ENCODE results near the gene GBX1. TPM values are rescaled to one million over a fixed set of nuclear protein-coding genes. Genes with fewer than 3 reads are reported as not detected.

Gene GBX1
- total RNA-seq, 1 donor from 2014 or later = 2.1 TPM

DNA sequence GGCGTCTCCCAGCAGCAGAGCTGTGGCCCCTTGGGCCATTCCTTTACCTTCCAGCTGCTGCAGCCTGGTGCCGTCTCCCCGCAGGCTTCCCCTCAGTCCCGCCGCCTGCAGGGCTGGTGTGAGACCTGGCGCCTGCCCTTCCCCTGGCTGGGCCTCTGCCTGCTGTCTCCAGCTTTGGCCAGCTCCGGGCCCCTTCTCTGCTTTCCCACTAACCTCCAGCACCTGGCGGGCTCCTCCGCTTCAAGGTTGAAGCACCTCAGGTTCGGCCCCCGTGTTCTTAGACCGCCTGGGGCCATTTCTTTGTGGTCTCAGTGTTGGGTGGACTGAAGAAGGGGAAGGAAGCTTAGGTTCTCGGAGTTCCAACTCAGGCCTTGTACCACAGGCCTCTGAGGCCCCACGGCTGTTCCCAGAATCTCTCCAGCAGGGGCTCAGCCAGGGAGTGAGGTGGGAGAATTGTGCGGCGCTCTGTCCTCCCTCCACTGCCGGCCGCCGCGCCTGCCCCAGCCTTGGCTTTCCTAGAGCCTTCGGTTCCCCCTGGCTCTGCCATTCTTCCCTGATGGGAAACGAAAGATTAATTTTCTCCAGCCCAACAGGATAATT, 30.3 kb downstream of the GBX1 start:
- H3K4me1 Mint-ChIP-seq (ENCODE audit: low read depth) = peaks cover 15% of the 10 kb centered on the region
- peaks cover 20% of the 10 kb centered on the region for H3K36me3 Mint-ChIP-seq (ENCODE audit: insufficient read depth)
- no peaks in the 10 kb centered on the region for H3K9me3 Mint-ChIP-seq (ENCODE audit: low read depth)
- H3K27me3 Mint-ChIP-seq = no peaks in the 10 kb centered on the region
- DNase-seq (ENCODE audit: low spot score, unreplicated experiment) = no peak
- H3K4me3 Mint-ChIP-seq (ENCODE audit: low read depth) = no peak overlapping the region
- H3K27ac Mint-ChIP-seq = no peak overlapping the region
- TF ChIP-seq, protein P1, sequence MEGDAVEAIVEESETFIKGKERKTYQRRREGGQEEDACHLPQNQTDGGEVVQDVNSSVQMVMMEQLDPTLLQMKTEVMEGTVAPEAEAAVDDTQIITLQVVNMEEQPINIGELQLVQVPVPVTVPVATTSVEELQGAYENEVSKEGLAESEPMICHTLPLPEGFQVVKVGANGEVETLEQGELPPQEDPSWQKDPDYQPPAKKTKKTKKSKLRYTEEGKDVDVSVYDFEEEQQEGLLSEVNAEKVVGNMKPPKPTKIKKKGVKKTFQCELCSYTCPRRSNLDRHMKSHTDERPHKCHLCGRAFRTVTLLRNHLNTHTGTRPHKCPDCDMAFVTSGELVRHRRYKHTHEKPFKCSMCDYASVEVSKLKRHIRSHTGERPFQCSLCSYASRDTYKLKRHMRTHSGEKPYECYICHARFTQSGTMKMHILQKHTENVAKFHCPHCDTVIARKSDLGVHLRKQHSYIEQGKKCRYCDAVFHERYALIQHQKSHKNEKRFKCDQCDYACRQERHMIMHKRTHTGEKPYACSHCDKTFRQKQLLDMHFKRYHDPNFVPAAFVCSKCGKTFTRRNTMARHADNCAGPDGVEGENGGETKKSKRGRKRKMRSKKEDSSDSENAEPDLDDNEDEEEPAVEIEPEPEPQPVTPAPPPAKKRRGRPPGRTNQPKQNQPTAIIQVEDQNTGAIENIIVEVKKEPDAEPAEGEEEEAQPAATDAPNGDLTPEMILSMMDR (IDR thresholded peaks at IDR 0.05; ENCODE audit: unreplicated experiment) = no peak

DNA sequence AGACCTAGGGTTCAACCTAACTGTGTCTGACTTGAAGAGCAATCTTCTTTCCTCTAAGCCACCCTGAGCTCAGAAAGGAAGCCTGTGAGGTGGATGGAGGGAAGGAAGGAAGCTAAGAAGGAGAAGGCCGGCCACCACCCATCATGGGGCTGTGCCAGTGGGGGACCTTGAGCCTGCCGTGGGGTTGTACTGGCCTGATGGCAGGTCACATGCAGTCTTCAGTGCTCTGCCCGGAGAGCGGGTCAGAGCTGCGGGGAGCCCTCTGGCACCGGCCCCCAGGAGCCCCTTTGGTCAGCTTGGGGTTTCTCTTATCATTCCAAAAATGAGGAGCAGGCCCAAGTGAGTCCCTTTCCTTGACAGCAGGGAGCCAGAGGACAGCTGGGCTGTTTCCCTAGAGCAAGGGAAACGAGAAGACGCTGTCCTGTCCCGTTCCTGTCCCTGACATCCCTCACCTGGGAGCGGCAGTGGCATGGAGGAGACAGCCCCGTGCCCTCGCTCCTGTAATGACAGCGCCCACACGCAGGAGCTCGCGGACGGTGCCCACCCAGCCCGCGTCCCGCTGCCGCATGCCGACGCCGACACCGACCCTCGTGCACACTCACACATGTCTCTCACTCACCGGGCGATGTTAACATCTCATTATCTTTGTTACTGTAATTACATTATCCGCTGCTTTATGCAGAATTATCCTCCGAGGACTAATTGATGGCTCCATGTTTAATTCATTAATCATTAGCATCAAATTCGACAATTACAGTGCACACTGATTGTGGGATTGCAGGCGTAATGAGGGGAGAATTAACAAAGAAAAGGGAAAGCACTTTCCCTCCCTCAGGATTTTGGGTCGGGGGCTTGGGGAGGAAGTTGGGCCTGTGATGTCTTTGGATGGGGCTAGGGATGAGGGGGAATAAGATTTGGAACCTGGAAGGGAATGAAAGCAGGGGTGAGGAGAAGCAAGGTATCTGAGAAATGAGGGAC, 31.3 kb downstream of the GBX1 start:
- Mint-ChIP-seq H3K27me3 (no peaks in the 10 kb centered on the region), H3K36me3 (ENCODE audit: insufficient read depth) (peaks cover 27% of the 10 kb centered on the region), H3K27ac (no peak overlapping the region), H3K9me3 (ENCODE audit: low read depth) (no peaks in the 10 kb centered on the region), H3K4me3 (ENCODE audit: low read depth) (no peak overlapping the region), H3K4me1 (ENCODE audit: low read depth) (peaks cover 6% of the 10 kb centered on the region)
- TF ChIP-seq, protein P1 (IDR thresholded peaks at IDR 0.05; ENCODE audit: unreplicated experiment) = no peak
- DNase-seq (ENCODE audit: low spot score, unreplicated experiment) = no peak

DNA sequence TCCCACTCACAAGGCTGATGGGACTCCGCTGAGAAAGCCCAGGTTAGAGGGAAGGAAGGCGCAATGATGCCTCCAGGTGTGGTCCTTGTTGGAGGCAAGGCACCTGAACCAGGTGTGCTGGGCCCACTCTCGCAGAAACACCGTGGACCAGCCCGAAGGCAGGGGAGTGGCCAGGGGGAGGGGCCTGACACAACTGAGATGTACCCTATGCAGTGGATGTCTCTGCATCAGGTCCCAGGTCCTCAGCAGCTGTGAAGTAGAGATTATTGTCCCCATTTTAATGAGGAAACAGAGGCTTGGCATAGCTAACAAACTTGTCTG, 32.0 kb downstream of the GBX1 start:
- TF ChIP-seq, protein P1 (IDR thresholded peaks at IDR 0.05; ENCODE audit: unreplicated experiment) = no peak
- no peaks in the 10 kb centered on the region for H3K27me3 Mint-ChIP-seq
- H3K4me3 Mint-ChIP-seq (ENCODE audit: low read depth) = no peak overlapping the region
- no peak for DNase-seq (ENCODE audit: low spot score, unreplicated experiment)
- H3K27ac Mint-ChIP-seq = no peak overlapping the region
- H3K9me3 Mint-ChIP-seq (ENCODE audit: low read depth) = no peaks in the 10 kb centered on the region
- H3K4me1 Mint-ChIP-seq (ENCODE audit: low read depth) = peaks cover 6% of the 10 kb centered on the region
- H3K36me3 Mint-ChIP-seq (ENCODE audit: insufficient read depth) = peaks cover 27% of the 10 kb centered on the region

DNA sequence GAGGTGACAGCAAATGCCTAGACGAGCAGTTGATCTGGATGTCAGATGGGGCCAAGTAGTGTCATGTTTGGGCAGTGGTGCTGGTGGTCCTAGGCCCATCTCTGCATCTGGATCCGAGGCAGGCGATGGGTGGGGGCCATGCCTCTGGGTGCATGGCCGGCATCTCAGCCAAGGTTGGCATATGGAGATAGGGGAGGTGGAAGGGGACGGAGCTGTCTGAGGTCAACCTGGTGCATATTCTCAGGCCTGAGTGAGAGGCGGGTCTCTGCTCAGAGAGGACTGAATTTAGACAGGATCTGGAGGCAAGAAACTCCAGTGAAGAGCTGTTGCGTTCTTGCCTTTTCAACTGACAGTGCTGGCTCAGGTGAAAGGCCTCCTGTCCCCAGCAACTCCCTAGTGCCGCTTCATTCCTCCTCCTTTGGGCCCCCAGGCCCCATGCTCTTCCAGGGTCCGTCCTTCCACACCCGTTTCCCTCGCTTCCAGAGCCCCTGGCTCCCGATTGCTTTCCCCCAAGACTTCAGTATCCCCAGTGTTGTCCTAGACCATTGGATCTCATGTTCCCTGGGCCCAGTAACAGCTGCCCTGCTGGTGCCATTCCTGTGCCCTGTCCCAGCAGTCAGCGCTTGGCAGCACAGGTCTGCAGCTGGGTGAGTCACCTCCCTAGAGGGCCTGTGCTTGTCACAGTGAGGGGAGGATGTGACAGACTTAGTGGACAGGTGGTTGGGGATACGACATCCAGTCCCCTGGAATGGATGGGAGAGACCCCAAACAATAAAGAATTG, 32.6 kb downstream of the GBX1 start:
- Mint-ChIP-seq H3K36me3 (ENCODE audit: insufficient read depth) (peaks cover 30% of the 10 kb centered on the region), H3K27me3 (no peaks in the 10 kb centered on the region), H3K4me1 (ENCODE audit: low read depth) (peaks cover 6% of the 10 kb centered on the region), H3K27ac (no peak overlapping the region), H3K4me3 (ENCODE audit: low read depth) (no peak overlapping the region), H3K9me3 (ENCODE audit: low read depth) (no peaks in the 10 kb centered on the region)
- no peak for DNase-seq (ENCODE audit: low spot score, unreplicated experiment)
- TF ChIP-seq, protein P1 (IDR thresholded peaks at IDR 0.05; ENCODE audit: unreplicated experiment) = no peak

All from progenitor cell of endocrine pancreas (in vitro differentiated cells).